ENCODE data around the gene PSEN1.

PSEN1 gene

DNA sequence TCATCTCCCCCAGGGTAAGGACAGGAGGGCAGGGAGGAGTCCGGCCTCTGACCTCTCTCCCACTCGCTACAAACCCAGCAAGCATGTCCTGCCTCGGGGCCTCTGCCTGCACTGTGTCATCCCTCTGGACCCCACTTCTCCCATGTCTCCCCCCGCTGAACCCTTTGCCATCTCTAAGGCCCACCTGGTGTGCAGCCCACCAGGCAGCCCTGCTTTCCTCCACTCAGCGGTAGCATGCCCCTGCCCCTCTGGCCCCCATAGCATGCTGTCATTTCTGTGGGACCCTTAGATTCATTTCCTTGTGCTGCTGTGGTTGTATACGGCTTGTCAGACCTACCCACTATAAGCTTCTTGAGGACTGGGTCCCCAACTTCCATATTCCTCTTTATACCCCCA, 118.7 kb downstream of the PSEN1 start:
- WGBS (ENCODE audit: extremely low coverage, insufficient coverage, insufficient read length) = no CpG with 5 or more reads among the region's 6 CpGs
- H3K9ac ChIP-seq (ENCODE audit: low read length) = no peak overlapping the region
- H4K12ac ChIP-seq (ENCODE audit: low read depth, low read length) = no peak overlapping the region
- H3K79me1 ChIP-seq (ENCODE audit: low read length) = no peaks in the 10 kb centered on the region
- no peaks in the 10 kb centered on the region for H3K27me3 ChIP-seq (ENCODE audit: insufficient read depth, low read length)
- H2BK12ac ChIP-seq (ENCODE audit: low read length) = no peak overlapping the region
- no peak overlapping the region for H3K18ac ChIP-seq (ENCODE audit: low read length)
- no peak overlapping the region for H2AK5ac ChIP-seq (ENCODE audit: low read length)
- H4K91ac ChIP-seq (ENCODE audit: low read depth, low read length) = no peak overlapping the region
- H2AFZ ChIP-seq (ENCODE audit: insufficient read depth, low read length, poor library complexity) = no peak overlapping the region
- H4K8ac ChIP-seq (ENCODE audit: low read depth, low read length) = no peak overlapping the region
- H3K4ac ChIP-seq (ENCODE audit: low read depth, low read length) = no peak overlapping the region
- H3K23ac ChIP-seq (ENCODE audit: low read length) = no peak overlapping the region
- no peaks in the 10 kb centered on the region for H3K79me2 ChIP-seq (ENCODE audit: control insufficient read depth, insufficient read depth, low read length, poor library complexity)
- H3K36me3 ChIP-seq (ENCODE audit: control insufficient read depth in 1 of 2, insufficient read depth in 2 of 2, low read length in 2 of 2) = no peaks in the 10 kb centered on the region
- no peak overlapping the region for H3K4me2 ChIP-seq (ENCODE audit: low read length)
- no peak overlapping the region for H3K14ac ChIP-seq (ENCODE audit: low read length)
- no peak overlapping the region for H2BK120ac ChIP-seq (ENCODE audit: insufficient read depth, low read length, poor library complexity)
- H3K4me1 ChIP-seq (ENCODE audit: control insufficient read depth in 1 of 2, insufficient read depth in 2 of 2, low read length in 2 of 2) = no peaks in the 10 kb centered on the region
- H3K4me3 ChIP-seq (ENCODE audit: low read depth, low read length) = no peak overlapping the region
- DNase-seq = no peak
- no peak overlapping the region for H3K27ac ChIP-seq (ENCODE audit: low read depth, low read length)
- H2BK5ac ChIP-seq (ENCODE audit: low read depth, low read length, poor library complexity) = no peak overlapping the region
- no peaks in the 10 kb centered on the region for H3K9me3 ChIP-seq (ENCODE audit: insufficient read depth, low read depth, low read length)

DNA sequence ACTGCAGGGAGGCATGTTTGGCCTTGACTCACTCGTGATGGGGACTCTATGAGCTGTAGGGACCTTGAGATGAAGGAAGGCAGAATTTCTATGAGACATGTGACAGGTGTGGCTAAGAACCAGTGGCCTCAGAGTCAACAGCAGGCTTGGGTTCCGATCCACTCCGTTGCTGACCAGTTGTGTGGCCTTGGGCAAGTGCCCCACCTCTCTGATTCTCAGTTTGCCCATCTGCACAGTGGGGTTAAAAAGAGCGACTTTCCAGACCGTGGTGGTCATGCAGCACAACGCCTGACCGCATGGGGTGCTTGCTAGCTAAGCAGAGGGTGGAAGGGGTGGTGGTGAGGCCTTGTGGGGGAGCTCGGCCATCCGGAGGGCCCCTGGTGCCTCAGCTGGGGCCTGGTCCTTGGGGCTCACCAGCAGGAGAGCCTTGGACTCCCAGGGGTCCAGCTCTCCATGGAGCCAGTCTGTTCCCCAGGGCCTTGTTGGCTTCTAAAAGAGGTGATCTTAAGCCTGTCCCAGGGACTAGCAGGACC, 119.5 kb downstream of the PSEN1 start:
- H3K18ac ChIP-seq (ENCODE audit: low read length) = no peak overlapping the region
- H3K14ac ChIP-seq (ENCODE audit: low read length) = no peak overlapping the region

DNA sequence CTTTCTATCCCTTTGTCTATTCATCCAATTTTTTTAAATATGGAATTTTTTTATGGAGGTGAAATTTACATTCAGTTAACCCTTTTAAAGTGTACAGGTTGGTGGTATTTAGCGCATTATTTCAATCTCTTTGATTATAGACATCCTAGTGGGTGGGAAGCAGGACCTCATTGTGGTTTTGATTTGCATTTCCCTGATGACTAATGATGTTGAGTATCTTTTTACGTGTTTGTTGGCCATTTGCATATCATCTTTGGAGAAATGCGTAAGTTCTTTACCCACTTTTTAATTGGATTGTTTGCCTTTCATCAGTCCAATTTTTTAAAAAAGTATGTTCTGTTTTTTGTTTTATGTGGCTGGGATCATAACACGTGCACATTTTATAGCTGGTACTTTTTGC, 121.8 kb downstream of the PSEN1 start:
- WGBS (ENCODE audit: extremely low coverage, insufficient coverage, insufficient read length) = no CpG with 5 or more reads among the region's 4 CpGs
- no peak overlapping the region for H3K9ac ChIP-seq (ENCODE audit: low read length)
- no peak overlapping the region for H3K14ac ChIP-seq (ENCODE audit: low read length)
- no peak overlapping the region for H2BK5ac ChIP-seq (ENCODE audit: low read depth, low read length, poor library complexity)
- no peak overlapping the region for H2BK120ac ChIP-seq (ENCODE audit: insufficient read depth, low read length, poor library complexity)
- H4K91ac ChIP-seq (ENCODE audit: low read depth, low read length) = no peak overlapping the region
- H3K18ac ChIP-seq (ENCODE audit: low read length) = no peak overlapping the region
- H3K36me3 ChIP-seq (ENCODE audit: control insufficient read depth in 1 of 2, insufficient read depth in 2 of 2, low read length in 2 of 2) = no peaks in the 10 kb centered on the region
- no peak overlapping the region for H4K8ac ChIP-seq (ENCODE audit: low read depth, low read length)
- H3K4me2 ChIP-seq (ENCODE audit: low read length) = no peak overlapping the region
- H3K4me3 ChIP-seq (ENCODE audit: low read depth, low read length) = no peak overlapping the region
- H3K27ac ChIP-seq (ENCODE audit: low read depth, low read length) = no peak overlapping the region
- no peaks in the 10 kb centered on the region for H3K27me3 ChIP-seq (ENCODE audit: insufficient read depth, low read length)
- no peaks in the 10 kb centered on the region for H3K4me1 ChIP-seq (ENCODE audit: control insufficient read depth in 1 of 2, insufficient read depth in 2 of 2, low read length in 2 of 2)
- H3K23ac ChIP-seq (ENCODE audit: low read length) = no peak overlapping the region
- H3K79me2 ChIP-seq (ENCODE audit: control insufficient read depth, insufficient read depth, low read length, poor library complexity) = no peaks in the 10 kb centered on the region
- H2BK12ac ChIP-seq (ENCODE audit: low read length) = no peak overlapping the region
- DNase-seq = no peak
- no peak overlapping the region for H2AK5ac ChIP-seq (ENCODE audit: low read length)
- no peaks in the 10 kb centered on the region for H3K79me1 ChIP-seq (ENCODE audit: low read length)
- H3K9me3 ChIP-seq (ENCODE audit: insufficient read depth, low read depth, low read length) = no peaks in the 10 kb centered on the region
- H3K4ac ChIP-seq (ENCODE audit: low read depth, low read length) = no peak overlapping the region
- H4K12ac ChIP-seq (ENCODE audit: low read depth, low read length) = no peak overlapping the region
- no peak overlapping the region for H2AFZ ChIP-seq (ENCODE audit: insufficient read depth, low read length, poor library complexity)

More for the DNA sequence above, 119.5 kb downstream of the PSEN1 start:
- H2BK5ac ChIP-seq (ENCODE audit: low read depth, low read length, poor library complexity) = no peak overlapping the region
- H3K27me3 ChIP-seq (ENCODE audit: insufficient read depth, low read length) = no peaks in the 10 kb centered on the region
- no CpG with 5 or more reads among the region's 9 CpGs for WGBS (ENCODE audit: extremely low coverage, insufficient coverage, insufficient read length)
- H3K9me3 ChIP-seq (ENCODE audit: insufficient read depth, low read depth, low read length) = no peaks in the 10 kb centered on the region
- H3K4me2 ChIP-seq (ENCODE audit: low read length) = no peak overlapping the region
- no peak overlapping the region for H3K9ac ChIP-seq (ENCODE audit: low read length)
- H4K8ac ChIP-seq (ENCODE audit: low read depth, low read length) = no peak overlapping the region
- DNase-seq = no peak
- no peak overlapping the region for H4K12ac ChIP-seq (ENCODE audit: low read depth, low read length)
- H3K79me1 ChIP-seq (ENCODE audit: low read length) = no peaks in the 10 kb centered on the region
- H3K4me3 ChIP-seq (ENCODE audit: low read depth, low read length) = no peak overlapping the region
- H3K4me1 ChIP-seq (ENCODE audit: control insufficient read depth in 1 of 2, insufficient read depth in 2 of 2, low read length in 2 of 2) = no peaks in the 10 kb centered on the region
- H3K27ac ChIP-seq (ENCODE audit: low read depth, low read length) = no peak overlapping the region
- H2BK12ac ChIP-seq (ENCODE audit: low read length) = no peak overlapping the region
- no peak overlapping the region for H2AK5ac ChIP-seq (ENCODE audit: low read length)
- H2AFZ ChIP-seq (ENCODE audit: insufficient read depth, low read length, poor library complexity) = no peak overlapping the region
- H3K4ac ChIP-seq (ENCODE audit: low read depth, low read length) = no peak overlapping the region
- no peak overlapping the region for H2BK120ac ChIP-seq (ENCODE audit: insufficient read depth, low read length, poor library complexity)
- H3K79me2 ChIP-seq (ENCODE audit: control insufficient read depth, insufficient read depth, low read length, poor library complexity) = no peaks in the 10 kb centered on the region
- no peaks in the 10 kb centered on the region for H3K36me3 ChIP-seq (ENCODE audit: control insufficient read depth in 1 of 2, insufficient read depth in 2 of 2, low read length in 2 of 2)
- H3K23ac ChIP-seq (ENCODE audit: low read length) = no peak overlapping the region
- H4K91ac ChIP-seq (ENCODE audit: low read depth, low read length) = no peak overlapping the region

DNA sequence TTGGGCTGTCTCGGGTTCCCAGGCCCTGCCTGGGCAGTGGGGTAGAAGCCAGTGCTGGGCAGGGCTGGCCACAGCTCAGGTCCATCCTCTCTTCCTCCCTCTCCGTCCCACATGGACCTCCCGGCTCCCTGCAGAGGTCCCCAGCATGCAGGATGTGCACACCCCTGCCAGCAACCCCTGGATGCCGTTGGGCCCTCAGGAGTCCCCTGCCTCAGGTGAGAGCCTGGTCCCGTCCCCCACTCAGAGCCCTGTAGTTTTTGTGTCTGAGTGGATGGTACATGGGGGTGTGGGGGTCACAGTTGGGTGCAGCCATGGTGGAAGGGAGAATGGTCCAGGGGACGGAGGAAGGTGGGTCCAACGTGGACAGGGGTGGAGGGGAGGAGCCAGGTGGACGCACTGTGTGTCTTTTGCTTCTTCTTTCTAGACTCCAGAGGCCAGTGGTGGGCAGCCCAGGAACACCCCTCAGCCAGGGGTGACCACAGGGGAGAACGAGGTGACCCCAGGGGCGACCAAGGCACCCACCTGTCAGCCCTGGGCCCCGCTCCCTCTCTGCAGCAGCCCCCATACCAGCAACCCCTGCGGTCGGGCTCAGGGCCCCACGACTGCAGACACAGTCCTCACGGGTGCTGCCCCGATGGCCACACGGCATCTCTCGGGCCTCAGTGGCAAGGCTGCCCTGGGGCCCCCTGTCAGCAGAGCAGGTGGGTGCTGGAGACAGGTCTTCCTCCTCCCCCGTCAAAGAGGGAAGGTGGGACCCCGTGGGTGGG, 122.7 kb downstream of the PSEN1 start:
- DNase-seq = no peak
- H3K27me3 ChIP-seq (ENCODE audit: insufficient read depth, low read length) = no peaks in the 10 kb centered on the region
- no peak overlapping the region for H3K9ac ChIP-seq (ENCODE audit: low read length)
- H4K8ac ChIP-seq (ENCODE audit: low read depth, low read length) = no peak overlapping the region
- no peaks in the 10 kb centered on the region for H3K9me3 ChIP-seq (ENCODE audit: insufficient read depth, low read depth, low read length)
- no peaks in the 10 kb centered on the region for H3K4me1 ChIP-seq (ENCODE audit: control insufficient read depth in 1 of 2, insufficient read depth in 2 of 2, low read length in 2 of 2)
- H3K79me2 ChIP-seq (ENCODE audit: control insufficient read depth, insufficient read depth, low read length, poor library complexity) = no peaks in the 10 kb centered on the region
- H3K4me2 ChIP-seq (ENCODE audit: low read length) = no peak overlapping the region
- H3K4me3 ChIP-seq (ENCODE audit: low read depth, low read length) = no peak overlapping the region
- no peak overlapping the region for H3K18ac ChIP-seq (ENCODE audit: low read length)
- H3K36me3 ChIP-seq (ENCODE audit: control insufficient read depth in 1 of 2, insufficient read depth in 2 of 2, low read length in 2 of 2) = no peaks in the 10 kb centered on the region
- no peak overlapping the region for H3K23ac ChIP-seq (ENCODE audit: low read length)
- no peak overlapping the region for H3K27ac ChIP-seq (ENCODE audit: low read depth, low read length)
- no peak overlapping the region for H4K91ac ChIP-seq (ENCODE audit: low read depth, low read length)
- no peak overlapping the region for H2BK12ac ChIP-seq (ENCODE audit: low read length)
- H2AK5ac ChIP-seq (ENCODE audit: low read length) = no peak overlapping the region
- H2BK5ac ChIP-seq (ENCODE audit: low read depth, low read length, poor library complexity) = no peak overlapping the region
- H3K4ac ChIP-seq (ENCODE audit: low read depth, low read length) = no peak overlapping the region
- H2AFZ ChIP-seq (ENCODE audit: insufficient read depth, low read length, poor library complexity) = no peak overlapping the region
- no CpG with 5 or more reads among the region's 20 CpGs for WGBS (ENCODE audit: extremely low coverage, insufficient coverage, insufficient read length)
- H2BK120ac ChIP-seq (ENCODE audit: insufficient read depth, low read length, poor library complexity) = no peak overlapping the region
- H3K79me1 ChIP-seq (ENCODE audit: low read length) = no peaks in the 10 kb centered on the region
- H4K12ac ChIP-seq (ENCODE audit: low read depth, low read length) = no peak overlapping the region
- H3K14ac ChIP-seq (ENCODE audit: low read length) = no peak overlapping the region

Measured in trophoblast cell (in vitro differentiated cells and primary cell).